GM18498 (cell line): Measurements from ENCODE around the gene ACBD6.

Experiments used
- ATAC-seq: cut with Tn5 transposase; IDR thresholded peaks from one replicate; pipeline ENCODE4 v1.9.1; 2021; ENCODE audit warnings: mild to moderate bottlenecking, moderate library complexity; ENCODE audit not compliant: unreplicated experiment

The ACBD6 gene

DNA sequence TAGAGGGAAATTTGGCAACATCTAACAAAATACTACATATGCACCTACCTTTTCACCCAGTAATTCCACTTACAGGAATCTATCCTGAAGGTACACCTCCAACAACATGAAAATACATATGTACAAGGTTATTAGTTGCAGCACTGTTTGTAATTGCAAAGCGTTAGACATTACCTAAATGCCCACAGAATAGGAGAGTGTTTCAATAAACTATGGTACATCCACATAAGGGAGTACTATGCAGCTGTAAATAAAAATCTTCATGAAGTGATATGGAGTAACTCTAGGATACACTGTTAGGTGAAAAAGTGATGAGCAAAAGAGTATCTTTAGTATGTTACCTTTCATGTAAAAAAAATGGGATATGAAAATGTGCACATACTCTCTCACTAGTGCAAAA, 126.1 kb downstream of the ACBD6 start:
- no peak for ATAC-seq

DNA sequence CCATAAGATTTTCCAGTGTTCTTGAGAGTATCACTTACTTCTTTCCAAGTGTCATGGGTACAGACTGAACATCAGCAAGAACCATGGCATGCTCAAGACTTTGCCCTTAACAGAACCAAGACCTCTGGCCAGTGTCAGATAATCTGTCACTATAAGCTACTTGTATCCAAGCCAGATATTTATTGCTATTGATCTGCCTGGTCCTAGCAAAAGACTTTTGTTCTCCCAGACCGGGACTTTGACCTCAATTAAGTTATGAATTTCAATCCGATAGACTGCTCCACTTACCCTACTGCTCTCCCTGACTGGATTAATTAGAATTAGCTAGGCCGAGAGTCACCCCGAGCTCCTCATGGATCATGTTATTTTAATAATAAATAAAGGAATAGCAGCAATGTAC, 129.6 kb downstream of the ACBD6 start:
- ATAC-seq, result no peak

DNA sequence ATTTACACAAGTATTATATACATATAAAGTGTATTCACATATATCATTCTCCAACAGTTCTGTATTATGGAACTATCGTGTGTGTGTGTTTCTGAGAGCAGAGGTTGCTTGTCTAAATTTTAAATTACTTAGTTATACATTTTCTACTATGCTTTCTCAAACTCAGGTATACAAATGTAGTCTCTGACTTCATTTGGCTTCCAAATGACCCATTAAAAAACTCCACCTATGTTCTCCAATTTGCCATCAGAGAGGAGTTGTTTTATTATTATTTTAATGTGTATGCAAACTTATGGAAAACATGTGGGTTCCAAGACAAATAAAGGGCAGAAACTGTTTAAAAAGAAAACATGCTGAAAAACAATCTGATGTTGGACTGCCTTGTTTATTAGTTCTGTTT, 131.8 kb downstream of the ACBD6 start:
- ATAC-seq, result no peak

DNA sequence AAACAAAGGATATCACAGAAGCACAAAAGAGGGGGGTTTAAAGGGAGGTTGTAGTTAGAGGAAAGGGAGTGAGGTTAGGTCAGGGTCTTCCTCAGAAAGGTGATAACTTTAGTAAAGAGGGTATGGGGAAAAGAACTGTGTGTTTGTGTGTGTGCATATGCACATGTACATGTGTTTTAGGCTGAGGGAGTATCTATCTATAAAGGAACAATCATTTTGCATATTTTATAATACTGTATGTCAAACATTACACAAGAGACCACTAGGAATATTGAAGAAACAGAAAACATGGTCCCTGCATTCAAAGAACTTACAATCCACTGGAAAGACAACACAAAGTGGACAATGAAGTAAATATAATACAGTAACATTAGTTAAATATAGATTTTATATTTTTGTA, 132.2 kb downstream of the ACBD6 start:
- no peak for ATAC-seq

DNA sequence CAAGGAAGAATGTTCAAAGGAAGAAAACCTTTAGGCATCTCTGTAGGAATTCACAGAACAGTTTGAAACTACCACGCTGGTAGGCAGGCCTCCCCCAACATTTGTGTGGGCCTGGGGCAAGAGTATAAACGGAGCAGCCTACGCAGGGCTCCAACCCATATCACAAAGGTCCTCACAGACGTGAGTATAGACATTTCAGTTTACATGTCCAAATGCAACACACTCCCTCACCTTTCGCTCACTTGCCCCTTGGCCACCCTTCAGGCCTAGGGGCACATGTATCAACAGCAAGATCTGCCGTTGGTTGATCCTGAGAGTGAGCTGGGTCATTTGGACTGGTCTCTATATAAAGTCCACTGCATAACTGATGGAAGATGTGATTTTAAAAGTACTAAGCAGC, 133.3 kb downstream of the ACBD6 start:
- no peak for ATAC-seq

DNA sequence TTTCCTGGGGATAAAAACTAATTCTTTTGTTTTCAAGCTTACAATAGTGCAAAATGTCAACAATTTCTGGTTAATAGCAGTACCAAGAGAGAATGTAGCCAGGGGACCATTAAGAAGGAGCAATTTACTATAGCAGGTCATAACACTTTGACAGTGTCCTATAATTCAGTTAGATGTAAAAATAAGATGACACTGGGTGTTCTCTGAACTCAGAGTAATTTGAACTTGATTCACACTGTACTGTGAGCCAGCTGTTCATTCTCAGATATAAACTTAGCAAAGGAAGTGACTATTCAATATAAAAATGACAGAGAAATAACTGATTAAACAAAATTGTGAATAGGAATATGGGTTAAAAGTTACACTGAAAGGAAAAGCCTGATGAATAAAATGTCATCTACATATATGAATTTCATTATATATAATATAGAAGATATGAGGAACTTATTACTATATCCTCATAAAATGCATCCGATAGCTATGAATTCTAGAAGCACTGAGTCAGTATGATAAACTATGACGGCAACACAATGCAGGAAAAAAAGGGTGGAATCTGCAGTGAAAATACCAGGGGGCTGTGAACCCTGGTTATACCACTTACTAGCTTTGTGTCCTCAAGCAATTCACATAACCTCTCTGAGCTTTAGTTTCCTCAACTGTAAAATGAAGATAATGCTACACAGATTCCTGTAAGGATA, 135.9 kb downstream of the ACBD6 start:
- ATAC-seq, result no peak

DNA sequence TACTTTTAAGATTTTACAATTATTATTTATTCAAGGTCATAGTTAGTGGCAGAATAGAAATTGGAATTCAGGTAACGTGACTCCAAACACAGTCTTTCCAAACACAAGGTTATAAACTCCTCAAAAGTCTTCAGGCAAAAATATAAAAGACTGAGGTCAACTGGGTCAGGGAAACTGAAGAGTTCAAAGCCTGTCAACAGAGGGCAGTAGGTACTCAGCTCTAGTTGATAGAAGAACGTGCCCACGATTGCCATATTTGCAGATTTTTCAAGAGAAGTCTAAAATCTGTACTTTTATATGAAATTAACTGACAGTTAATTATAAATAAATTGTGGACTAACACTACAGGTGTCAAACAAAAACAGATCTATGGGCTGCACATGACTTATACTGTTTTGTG, 137.3 kb downstream of the ACBD6 start:
- no peak for ATAC-seq

DNA sequence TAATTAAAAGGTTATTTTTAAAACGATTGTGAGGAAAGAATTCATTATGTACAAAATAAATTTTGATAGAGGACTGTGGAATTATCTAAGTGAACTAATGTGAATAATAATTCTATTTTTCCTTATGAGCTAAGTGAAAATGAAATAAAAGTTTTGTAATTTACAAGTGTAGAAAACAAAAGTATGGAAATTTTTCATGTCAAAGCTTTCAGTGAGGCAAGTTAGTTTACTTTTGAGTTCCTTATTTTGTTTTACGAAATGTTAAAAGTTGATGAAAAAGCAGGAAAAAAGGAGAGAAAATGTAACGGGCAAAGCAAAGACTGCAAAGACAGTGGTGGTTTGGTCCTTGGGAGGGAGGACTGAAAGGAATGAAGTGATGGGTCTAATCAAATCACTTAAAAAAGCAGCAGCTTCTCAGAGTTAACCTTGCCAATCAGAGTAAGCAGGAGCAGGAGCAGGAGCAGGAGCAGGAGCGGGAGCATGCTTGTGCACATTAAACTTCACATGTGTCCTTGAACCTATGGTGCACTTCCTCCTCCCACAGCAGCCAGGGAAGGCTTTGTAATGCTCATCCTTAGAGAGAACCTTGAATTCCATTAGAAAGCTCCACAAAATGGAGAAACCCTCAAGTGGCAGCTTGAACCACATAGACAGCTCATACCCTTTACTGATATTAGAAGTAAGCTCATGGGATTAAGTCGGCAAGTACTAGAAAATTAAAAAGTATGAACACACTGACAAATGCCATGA, 139.0 kb downstream of the ACBD6 start:
- ATAC-seq, result no peak

DNA sequence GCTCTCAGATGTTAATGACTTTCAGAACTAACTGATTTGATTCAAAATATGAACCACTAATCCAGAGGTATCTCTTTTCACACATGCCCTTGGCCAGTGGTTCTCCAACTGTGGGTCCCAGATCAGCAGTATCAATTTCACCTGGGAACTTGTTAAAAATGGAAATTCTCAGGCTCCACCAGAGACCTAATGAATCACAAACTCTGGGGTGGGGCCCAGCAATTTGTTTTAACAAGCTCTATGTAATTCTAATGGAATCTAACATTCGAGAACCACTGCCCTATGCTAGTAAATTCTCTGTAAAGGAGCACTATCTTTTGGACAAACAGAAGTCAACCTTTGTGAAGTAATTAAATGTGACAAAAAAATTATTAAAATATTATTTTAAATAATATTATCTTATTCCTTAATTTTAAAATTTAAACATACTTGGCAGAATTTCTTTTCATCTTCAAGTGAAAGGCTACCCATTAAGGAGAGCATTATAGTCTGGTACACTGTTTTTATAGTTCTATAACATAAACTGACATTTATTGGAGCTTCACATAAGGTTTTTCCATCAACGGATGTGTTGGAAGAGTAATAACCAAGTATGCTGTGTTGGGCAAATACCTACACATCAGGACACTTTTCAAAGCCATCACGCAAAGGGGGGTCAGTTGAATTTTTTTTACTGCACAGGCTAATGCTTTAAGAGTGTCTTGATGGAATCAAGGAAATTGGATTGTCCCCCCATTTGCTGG, 141.9 kb downstream of the ACBD6 start:
- ATAC-seq, result no peak

DNA sequence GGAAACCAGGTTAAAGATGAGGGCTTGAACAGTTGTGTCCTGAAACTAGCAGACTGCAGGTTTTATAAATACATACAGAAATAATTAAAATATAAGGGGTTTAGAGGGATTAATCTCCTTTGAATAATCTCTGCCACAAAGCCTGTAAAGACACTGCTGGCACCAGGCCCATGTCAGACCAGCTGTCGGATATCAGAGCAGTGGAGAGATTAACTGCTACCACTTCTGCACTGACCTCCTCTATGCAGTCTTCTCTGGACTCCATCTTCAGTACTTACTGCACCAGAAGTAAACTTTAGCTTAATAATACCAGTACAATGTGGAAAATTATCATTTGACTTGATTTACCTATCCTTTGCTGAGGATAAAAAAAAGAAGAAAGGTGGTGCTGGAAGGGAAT, 143.7 kb downstream of the ACBD6 start:
- ATAC-seq, result no peak

DNA sequence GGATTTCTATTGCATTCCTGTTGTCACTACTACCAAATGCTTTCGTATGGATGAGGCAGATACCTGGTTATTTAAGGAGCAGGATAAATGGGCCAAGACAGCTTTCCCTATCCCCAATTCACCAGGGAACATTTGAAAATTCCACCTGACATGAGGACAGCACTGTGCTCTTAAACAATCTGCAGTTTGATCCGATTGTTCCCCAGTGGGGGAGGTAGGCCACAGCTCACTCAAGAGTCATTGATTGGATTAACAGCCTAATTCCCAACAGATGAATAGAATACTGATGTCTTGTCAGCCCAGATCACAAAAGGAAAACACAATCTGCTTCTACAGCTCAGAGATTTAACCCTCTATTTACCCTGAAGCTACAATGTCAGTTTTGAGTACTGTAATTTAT, 148.4 kb downstream of the ACBD6 start:
- no peak for ATAC-seq

DNA sequence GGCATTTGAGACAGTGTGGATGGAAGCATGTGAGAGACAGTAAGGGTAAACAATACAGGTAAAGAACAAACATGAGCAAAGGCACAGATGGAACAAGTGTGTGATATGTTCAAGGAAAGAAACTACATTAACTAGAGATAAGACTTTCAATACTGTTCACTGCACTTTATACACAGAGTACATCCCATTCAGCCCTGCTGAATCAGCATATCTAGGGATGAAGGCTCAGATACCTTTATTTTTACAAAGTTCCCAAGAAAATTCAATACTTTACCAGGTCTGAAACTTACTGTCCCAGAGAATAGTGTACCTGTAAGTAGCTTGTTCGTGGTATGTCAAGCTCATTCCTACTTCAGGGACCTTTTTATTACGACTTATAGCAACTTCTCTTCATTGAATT, 149.8 kb downstream of the ACBD6 start:
- ATAC-seq, result no peak

DNA sequence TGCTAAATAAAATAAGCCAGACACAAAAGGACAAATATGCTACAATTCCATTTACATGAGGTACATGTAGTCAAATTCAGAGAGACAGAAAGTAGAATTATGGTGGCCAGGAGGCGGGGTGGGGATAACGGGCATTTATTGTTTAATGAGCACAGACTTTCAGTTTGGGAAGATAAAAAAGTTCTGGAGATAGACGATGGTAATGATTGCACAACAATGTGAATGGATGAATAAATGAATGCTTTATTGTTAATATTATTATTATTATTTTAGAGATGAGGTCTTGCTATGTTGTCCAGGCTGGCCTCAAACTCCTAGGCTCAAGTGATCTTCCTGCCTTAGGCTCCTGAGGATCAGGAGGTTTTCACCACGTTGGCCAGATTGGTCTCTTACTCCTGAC, 150.4 kb downstream of the ACBD6 start:
- ATAC-seq, result no peak

DNA sequence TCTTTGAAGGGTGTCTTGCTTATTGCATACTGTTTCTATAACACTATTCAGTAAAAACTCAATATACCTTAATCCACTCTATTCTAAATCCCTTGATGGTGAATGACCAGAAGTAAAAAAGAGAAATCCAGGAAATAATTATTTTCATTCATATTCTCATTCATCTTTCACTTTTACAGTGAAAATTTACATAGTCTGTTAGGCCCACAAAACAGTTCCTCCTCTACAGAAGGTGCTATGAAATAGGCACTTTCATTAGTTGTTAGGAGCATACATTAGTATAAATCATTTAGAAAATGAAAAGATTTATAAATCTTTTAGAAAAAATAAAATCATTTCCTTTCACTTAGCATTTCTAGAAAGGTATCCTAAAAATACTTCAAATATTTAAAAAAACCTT, 157.2 kb downstream of the ACBD6 start:
- no peak for ATAC-seq

DNA sequence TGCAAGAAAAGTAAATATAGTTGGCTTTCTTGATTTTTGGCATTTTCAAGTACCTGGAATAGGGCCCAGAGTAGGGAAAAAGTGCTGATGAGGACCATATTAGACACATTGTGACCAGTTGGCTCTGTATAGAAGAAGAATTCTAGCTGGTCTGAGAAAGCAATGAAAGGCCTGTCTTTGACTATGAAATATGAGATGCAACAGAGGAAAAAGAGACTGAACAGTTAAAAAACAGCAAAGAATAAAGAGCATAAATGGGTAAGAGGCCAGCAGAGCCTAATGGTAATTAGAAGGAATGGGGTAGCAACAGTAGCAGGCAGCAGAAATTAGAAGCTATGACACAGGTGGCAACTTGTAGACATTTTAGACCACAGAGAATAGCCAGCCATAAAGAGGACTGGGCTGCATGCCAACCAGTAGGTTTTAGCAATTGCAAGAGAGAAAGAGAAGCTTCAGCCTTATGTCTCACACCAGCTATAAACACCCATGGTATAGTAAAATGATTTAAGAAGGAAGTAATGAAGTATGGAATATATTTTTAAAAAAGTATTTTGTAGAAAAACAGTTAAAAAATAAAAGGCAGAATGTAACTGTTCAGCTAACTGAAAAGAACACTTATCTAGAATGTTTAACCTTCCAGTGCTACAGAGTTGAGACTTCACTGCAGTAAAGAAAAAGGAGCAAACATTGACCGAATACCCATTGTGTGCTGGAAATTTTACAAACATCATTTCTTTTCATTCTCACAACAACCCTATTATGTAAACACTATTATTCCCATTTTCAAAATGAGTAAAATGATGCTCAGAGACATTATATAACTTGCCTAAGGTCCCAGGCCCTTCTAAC, 158.2 kb downstream of the ACBD6 start:
- peak; percentile 93 for ATAC-seq

DNA sequence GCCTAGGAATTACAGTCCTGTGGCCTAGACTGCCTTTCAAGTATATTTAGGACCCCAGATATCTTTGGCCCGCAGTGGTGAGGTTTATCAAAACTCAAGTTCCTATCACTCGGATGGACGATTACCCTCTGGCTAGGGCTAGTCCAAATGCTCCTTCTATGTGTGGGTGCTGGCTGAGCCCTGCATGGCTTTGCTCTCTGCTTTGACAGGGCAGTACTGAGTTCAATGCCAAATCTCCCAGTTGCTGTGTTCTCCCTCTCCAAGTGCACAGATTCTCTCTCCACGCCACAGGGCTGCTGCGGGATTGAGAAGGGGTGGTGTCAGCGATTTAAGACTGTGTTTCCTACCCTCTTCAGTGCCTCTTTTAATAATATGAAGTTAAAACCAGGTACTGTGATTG, 175.3 kb downstream of the ACBD6 start:
- ATAC-seq, result no peak

DNA sequence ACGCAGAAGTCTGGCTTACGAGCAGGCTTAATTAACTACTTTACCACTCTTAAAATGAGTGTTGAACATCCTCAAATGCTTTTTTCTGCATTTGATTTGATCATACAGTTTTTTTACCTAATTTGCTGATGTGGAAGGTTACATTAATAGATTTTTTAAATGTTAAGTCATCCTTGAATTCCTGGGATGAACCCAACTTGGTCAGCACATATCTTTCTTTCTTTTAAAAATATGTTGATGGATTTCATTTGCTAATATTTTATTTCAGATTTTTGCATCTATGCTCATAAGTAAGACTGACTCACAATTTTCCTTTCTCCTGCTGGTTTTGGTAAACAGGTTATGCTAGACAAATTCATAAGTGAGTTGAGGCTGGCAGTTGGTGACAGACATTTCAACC, 189.5 kb downstream of the ACBD6 start:
- ATAC-seq, result no peak

DNA sequence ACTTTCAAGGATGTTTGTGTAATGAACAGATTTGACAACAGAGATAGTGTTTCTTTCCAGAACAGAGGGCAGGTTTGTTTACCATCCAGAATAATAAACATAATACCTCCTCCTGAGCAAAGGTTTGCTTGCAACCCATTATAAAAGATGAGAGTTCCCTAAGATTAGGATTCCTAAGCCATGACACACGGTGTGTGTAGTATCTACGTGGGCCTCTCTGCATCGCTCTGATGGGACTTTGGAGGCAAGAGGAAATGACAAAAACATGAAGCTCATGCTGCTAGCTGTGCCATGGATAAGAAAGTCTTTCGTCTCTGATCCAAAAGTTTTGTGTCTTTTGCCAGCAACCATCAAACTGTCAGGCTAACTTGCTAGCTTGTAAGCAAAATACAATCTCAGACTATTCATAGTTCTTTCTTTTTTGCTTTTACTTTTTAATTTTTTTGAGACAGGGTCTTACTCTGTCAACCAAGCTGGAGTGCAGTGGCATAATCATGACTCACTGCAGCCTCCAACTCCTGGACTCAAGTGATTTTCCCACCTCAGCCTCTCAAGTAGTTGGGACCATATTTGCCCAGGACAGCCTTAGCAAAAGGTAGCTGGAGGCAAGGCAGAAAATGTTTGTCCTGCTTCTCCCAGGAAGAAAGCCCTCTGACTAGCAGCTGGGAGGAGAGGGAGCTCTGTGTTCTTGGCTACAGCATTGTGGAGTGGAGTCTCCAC, 191.2 kb downstream of the ACBD6 start:
- ATAC-seq, result no peak

DNA sequence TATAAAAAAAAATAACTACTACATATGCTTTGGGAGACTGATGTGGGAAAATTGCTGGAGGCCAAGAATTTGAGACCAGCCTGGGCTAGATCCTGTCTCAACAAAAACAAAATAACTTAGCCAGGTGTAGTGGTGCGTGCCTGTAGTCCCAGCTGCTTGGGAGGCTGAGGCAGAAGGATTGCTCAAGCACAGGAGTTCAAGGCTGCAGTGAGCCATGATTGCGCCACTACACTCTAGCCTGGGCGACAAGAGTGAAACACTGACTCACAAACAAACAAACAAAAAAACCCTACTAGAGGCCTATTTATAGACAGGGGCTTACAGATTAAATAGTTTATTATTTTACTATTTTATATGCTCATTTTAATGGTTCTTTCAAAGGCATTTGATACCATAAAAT, 192.3 kb downstream of the ACBD6 start:
- ATAC-seq, result no peak

DNA sequence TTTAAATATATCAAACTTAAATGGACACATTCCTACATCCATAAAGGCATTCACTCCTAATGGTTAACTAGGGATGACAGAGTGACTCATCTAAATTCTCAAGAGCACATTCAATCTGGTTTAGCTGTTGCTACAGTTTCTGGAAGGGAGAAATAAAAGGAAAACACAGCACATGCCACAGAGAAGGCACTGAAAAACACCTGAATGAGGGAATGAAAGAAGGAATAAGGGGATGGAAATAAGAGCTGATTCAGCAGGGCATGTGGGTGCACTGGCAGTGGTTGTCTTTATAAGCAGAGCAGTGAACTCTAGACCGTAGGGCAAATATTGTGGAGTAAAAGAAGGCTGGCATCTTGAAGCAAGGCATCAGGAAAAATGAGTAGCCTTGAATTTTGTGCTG, 193.0 kb downstream of the ACBD6 start:
- no peak for ATAC-seq
